GM21529 (cell line): ENCODE data around the gene FOXRED2.
"Not testable (repeated sequence)": the region's sequence is repeated elsewhere in the genome, so short reads cannot be mapped to it uniquely, and the experiment has no call there.

Experiments used
- ATAC-seq: cut with Tn5 transposase; IDR thresholded peaks from one replicate; pipeline ENCODE4 v1.9.1; 2021; ENCODE audit not compliant: unreplicated experiment

The FOXRED2 gene

GRCh38 chr22:36470162-36470993 lies 36.5 kb downstream of the FOXRED2 start:
- no peak for ATAC-seq

DNA sequence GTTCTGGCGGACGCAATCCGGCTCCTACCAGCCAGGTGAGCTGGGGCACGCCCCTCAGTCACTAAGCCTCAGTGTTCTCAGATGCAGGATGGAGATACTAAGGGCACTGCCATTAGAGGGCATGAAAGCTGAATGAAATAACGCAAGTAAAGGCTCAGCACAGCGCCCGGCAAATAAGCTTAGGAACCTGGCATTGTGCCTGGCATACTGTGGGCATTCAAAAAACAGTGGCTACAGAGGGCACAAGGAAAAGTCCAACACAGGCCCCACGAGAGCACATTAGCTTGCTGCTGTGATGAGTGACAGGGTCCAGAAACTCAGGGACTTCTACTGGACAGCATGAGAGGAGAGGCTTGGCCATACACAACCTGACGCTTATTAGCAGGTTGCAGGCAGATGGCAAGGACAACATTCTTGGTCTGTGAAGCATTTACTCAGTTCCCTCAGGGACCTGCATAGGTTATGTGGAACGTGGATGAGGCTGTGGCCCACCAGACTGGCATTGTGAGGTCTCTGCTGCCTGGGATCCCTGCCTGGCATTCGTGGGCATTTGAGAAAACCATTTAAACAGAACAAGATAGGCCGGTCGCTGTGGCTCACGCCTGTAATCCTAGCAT lies 37.6 kb downstream of the FOXRED2 start:
- no peak for ATAC-seq

DNA sequence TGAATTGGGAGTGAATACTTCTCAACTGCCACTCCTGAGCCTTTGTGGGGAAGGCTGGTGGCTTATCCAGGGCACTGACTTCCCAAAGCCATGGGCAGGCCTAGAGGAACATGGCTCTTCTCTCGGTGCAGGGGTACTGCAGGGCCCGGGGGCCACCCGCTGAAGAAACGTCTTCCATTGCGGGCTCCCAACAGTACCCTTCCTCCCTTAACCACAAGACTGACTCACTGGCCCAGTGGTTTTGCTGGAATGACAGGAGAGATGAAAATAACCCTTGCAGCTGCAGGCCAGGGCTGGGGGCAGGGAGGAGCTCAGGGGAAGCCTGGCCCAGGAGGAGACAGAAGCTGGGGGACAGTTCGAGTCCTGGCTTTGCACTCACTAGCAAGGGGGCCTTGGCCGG lies 38.9 kb downstream of the FOXRED2 start:
- ATAC-seq = no peak

DNA sequence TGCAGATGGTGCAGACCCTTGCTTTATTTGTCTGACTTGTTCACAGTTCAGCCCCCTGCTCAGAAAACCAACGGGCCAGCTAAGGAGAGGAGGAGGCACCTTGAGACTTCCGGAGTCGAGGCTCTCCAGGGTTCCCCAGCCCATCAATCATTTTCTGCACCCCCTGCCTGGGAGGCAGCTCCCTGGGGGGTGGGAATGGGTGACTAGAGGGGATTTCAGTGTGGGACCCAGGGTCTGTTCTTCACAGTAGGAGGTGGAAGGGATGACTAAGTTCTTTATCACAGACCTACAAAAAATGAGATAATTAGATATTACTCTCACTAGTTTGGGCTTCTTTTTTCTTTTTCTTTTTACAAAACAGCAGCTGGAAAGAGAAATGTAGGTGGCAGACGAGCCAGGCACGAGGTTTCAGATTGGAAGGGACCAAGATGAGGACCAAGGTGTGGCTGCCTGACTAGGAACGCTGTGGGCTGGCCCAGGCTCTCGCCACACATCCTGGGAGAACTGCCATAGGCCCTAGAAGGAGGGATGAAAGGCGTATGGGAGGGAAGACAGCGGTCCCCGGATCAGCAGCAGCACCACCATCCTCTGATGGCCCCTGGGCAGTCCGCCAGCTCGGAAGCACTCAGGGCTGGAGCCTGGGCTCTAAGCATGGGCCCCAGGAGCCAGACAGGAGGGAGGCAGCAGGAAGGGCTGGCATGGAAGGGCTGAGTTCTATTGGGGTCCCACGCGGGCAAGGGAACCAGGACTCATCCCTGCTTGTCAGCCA lies 39.6 kb downstream of the FOXRED2 start:
- no peak for ATAC-seq

DNA sequence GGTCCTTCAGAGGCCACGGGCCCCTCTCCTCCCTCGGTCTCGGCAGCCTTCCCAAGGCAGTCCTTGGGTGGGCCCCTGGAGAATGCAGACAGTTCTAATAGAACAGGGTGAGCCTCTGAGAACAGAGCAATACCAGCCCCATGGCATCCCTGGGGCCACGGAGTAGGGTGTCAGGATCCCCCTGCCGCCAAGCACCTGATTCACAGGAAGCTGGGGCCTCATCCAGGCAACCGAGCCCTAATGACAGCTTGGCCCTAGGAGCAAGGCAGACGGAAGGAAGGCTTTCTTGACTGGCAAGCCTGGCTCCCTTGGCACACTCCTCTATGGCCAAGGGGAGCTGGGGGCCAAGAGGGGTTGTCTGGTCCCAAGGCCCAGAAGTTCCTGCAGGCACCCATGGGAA lies 40.6 kb downstream of the FOXRED2 start:
- ATAC-seq = no peak

- no peak for ATAC-seq
These were observed 41.4 kb downstream of the FOXRED2 start for GRCh38 chr22:36465232-36466021.

DNA sequence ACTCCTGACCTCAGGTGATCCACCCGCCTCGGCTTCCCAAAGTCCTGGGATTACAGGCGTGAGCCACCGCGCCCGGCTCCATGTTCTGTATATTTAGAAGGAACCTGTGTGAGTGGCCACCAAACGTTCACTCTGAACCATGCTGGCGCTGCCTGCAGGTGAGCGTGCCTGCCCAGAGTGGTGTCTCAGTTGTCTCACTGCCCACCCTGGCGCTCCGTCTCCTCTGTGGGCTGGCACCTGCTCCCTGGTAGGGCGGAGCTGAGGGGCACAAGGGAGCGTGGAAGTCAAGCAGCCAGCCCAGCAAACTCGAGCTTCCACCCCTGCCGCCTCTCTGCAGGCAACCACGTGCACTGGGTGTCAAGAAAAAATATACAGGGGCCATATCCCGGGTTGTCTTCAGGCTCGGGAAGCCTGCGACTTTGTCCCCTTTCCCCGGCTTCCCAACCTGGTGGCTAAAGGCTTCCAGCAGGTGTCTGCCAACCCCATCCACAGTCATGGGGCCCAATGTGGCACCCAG lies 42.1 kb downstream of the FOXRED2 start:
- ATAC-seq = no peak

DNA sequence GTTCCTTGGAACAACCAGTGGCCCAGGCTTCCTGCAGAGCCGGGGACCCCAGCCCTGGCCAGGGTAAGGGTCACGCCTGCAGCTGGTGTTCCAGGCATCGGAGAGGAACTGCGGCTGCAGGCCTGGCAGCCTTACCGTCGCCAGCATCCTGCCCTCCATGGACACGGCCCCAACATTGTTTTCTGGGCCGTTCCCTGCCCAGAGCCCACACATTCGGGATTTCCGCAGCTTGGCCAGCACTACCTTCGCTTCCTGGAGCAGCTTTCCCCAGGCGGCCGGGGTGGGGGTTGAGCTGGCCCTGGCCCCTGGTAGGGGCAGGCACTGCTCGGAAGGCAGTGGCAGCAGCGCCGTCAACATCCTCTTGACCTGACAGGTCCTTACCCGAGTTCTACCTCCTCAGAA lies 43.1 kb downstream of the FOXRED2 start:
- no peak for ATAC-seq

GRCh38 chr22:36461665-36462649 lies 44.9 kb downstream of the FOXRED2 start:
- ATAC-seq = no peak

DNA sequence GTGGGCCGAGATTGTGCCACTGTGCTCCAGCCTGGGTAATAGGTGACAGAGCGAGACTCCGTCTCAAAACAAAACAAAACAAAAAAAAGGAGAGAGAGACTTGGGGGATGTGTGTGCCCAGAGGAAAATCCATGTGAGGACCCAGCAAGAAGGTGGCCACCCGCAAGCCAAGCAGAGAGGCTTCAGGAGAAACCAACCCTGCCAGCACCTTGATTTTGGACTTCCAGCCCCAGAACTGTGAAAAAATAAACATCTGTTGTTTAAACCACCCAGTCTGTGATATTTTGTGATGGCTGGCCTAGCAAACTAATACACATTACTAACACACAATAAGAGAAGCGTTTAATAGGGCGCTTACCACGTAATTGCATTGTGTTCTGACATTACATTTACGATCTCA lies 46.6 kb downstream of the FOXRED2 start:
- no peak for ATAC-seq

DNA sequence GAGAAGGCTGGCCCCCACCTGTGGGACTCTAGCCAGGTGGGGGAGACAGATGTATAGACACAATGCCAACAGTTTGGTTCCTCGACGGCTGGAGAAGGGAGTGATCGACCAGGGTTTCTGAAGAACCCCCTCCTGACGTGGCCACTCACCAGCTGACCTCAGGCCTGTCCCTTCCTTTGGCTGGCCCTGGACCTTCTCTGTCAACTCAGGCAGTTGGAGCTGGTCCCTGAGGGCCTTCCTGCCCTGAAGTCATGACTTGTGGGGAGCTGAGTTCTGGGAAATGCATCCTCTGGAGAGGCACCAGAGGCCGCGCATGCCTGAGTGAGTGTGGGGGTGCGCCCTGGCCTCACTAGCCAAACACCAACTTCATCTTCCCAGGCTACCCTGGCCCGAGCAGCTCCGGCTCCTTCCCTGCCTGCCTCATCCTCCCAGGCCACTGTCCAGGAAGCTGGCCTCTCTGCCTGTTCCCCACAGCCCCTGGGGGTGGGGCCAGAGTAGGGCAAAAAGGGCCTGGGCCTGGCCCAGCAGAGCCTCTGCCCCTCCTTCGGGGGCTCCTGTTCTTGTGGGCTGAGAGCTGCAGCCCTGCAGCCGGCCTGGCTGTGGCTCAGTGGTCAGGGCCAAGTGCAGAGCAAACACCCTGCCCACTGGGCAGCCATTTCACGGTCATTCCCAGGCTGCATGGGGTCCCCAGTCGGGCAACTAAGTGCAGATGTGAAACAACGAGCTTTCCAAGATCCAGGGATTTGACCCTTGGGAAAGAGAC lies 49.0 kb downstream of the FOXRED2 start:
- ATAC-seq = no peak

- ATAC-seq = no peak
These were observed 50.4 kb downstream of the FOXRED2 start for GRCh38 chr22:36456464-36456845.

GRCh38 chr22:36455571-36456463 lies 51.0 kb downstream of the FOXRED2 start:
- ATAC-seq = no peak

DNA sequence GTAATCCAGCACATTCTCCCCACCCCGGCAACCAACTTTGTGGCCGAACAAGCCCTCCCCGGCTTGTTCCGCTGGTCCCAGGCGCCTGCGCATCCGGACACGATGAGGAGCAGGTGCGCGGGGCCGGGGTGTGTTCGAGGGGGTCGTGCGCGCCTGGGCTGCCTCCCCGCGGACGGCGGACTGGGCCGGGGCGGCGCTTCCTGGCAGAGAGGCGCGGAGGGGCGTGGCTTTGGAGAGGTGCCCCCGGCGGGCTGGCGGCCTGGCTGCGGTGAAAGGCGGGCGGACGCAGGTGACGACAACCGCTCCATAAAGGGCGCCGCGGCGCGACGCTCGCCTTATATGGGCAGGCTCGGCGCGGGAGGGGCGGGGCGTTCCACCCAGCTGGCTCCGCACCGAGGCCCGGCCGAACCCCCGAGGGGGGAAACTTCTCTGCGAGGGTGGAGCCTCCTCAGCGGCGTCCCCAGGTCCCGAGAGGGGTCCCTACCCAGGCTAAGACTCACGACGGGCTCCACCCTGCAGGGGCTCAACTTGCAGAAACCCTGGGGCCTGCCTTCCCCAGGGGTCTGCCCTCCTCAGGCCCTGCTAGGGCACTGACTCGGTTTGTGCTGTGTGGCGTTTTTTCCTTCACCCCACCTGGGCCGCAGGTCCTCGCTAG lies 51.8 kb downstream of the FOXRED2 start:
- ATAC-seq = peak; percentile 54

DNA sequence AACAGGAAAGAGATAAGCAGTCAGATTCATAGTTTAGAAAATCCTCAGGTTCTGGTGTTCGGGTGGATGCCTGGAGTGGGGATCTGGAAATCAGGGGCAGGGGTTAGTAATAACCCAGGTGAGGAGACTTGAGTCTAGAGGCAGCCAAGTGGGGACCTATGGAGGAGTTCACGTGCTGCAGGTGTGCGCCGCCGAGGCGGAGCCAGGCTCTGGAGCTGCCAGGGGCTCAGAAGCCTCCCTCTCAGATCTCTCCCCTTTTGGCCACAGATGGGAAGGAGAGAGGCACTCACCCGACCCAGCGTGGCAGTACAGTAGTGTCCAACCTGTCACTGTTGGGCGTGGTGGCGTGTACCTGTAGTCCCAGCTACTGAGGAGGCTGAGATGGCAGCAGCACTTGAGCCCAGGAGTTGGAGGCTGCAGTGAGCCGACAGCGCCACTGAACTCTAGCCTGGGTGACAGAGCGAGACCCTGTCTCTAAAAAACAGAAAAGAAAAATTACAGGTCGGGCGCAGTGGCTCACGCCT lies 52.9 kb downstream of the FOXRED2 start:
- ATAC-seq = no peak

- not testable (repeated sequence) for ATAC-seq
These were observed 53.7 kb downstream of the FOXRED2 start for GRCh38 chr22:36452978-36453607.
